GM12878 (cell line): Measurements from ENCODE around the gene TESPA1. TPM values are rescaled to one million over a fixed set of nuclear protein-coding genes. Genes with fewer than 3 reads are reported as not detected.

Experiments
- ATAC-seq: fragments of 200-7000 bp; cut with Tn5 transposase; 3 replicates; pipeline ENCODE4 v1.9.1; 2020; ENCODE audit warnings: mild to moderate bottlenecking, moderate library complexity
- BruUV-seq: library from RNA; stranded (reverse); fragments of 400-500 nt; replicated peaks from 2 replicates; lab custom pipeline; 2021; lab: Mats Ljungman, UMichigan
- CTCF ChIA-PET: fragments of 300-600 bp; sonication (Branson Sonifier 250); formaldehyde crosslinking; extraction: SDS; loops from one replicate; lab custom pipeline; 2021; ENCODE audit warnings: inconsistent platforms; lab: Yijun Ruan, JAX
- POLR2A ChIA-PET: fragments of 350-600 bp; formaldehyde crosslinking; extraction: SDS; loops from one replicate; lab custom pipeline; 2021; ENCODE audit warnings: inconsistent platforms; lab: Charles Lee
- RAD21 ChIA-PET: fragments of 300-600 bp; sonication (Branson Sonifier 250); formaldehyde crosslinking; loops from one replicate; lab custom pipeline; 2023; ENCODE audit warnings: antibody characterized with exemption; ENCODE audit not compliant: unreplicated experiment; lab: Charles Lee
- SMC1A ChIA-PET: fragments of 300-600 bp; sonication (Branson Sonifier 250); formaldehyde crosslinking; loops from one replicate; lab custom pipeline; 2023; ENCODE audit not compliant: unreplicated experiment, uncharacterized antibody; lab: Charles Lee
- DNase-seq: peaks from one replicate; pipeline ENCODE4 v3.0.0-alpha.2; 2011; ENCODE audit warnings: low read depth, low spot score
- FAIRE-seq: peaks from 3 replicates; lab custom pipeline; 2011; peaks lifted over from hg19 to GRCh38; lab: Jason Lieb, UNC
- H2AFZ ChIP-seq: 2 replicates; pipeline ENCODE4 v1.6.0; 2011; ENCODE audit warnings: low read depth, low read length, control low read depth; ENCODE audit not compliant: control insufficient read depth
- H3K27ac ChIP-seq: 2 replicates; pipeline ENCODE4 v1.5.1; 2011; ENCODE audit warnings: control low read depth; ENCODE audit not compliant: control insufficient read depth, insufficient read depth
- H3K27me3 ChIP-seq, 2 experiments: replicated peaks in 1 of 2; 2 replicates each; pipeline versions ENCODE4 v1.6.0 to v1.6.1; 2011; ENCODE audit warnings: low read length in 1 of 2; ENCODE audit not compliant: control insufficient read depth in 2 of 2, insufficient read depth in 2 of 2
- H3K36me3 ChIP-seq, 2 experiments: 2 replicates each; pipeline ENCODE4 v1.5.1; 2011; ENCODE audit warnings: low read length in 1 of 2; ENCODE audit not compliant: control insufficient read depth in 2 of 2, insufficient read depth in 2 of 2
- H3K4me1 ChIP-seq: 2 replicates; pipeline ENCODE4 v1.6.1; 2011; ENCODE audit warnings: mild to moderate bottlenecking, low read length, moderate library complexity, mixed read lengths; ENCODE audit not compliant: control insufficient read depth, insufficient read depth
- H3K4me2 ChIP-seq: 2 replicates; pipeline ENCODE4 v1.6.0; 2011; ENCODE audit warnings: control low read depth; ENCODE audit not compliant: control insufficient read depth, insufficient read depth
- H3K4me3 ChIP-seq: fragments of 200-600 bp; sonication (generic); 2 replicates; pipeline ENCODE4 v1.5.1; 2016
- H3K79me2 ChIP-seq: 2 replicates; pipeline ENCODE4 v1.6.0; 2011; ENCODE audit warnings: low read length; ENCODE audit not compliant: control insufficient read depth, insufficient read depth
- H3K9ac ChIP-seq: 2 replicates; pipeline ENCODE4 v1.8.0; 2011; ENCODE audit warnings: low read length, control low read depth, mixed read lengths; ENCODE audit not compliant: control insufficient read depth, insufficient read depth
- H3K9me3 ChIP-seq: replicated peaks from 3 replicates; pipeline ENCODE4 v1.5.1; 2011; ENCODE audit warnings: mild to moderate bottlenecking, low read length; ENCODE audit not compliant: control insufficient read depth, insufficient read depth
- H4K20me1 ChIP-seq: 2 replicates; pipeline ENCODE4 v1.6.0; 2011; ENCODE audit not compliant: control insufficient read depth, insufficient read depth
- BACH1 ChIP-seq: fragments of 450-650 bp; IDR thresholded peaks from 2 replicates; pipeline ENCODE4 v1.6.1; 2017; ENCODE audit warnings: mild to moderate bottlenecking, borderline replicate concordance
- ESRRA ChIP-seq: IDR thresholded peaks from 2 replicates; pipeline ENCODE4 v1.6.1; 2012; ENCODE audit warnings: mild to moderate bottlenecking, low read length, improper control_type of control experiment
- PAX8 ChIP-seq: fragments of 450-650 bp; IDR thresholded peaks from 2 replicates; pipeline ENCODE4 v1.6.1; 2017; ENCODE audit warnings: mild to moderate bottlenecking, moderate library complexity
- SREBF1 ChIP-seq: IDR thresholded peaks from 2 replicates; pipeline ENCODE4 v1.6.1; 2012; ENCODE audit warnings: mild to moderate bottlenecking, low read length
- TAF1 ChIP-seq: IDR thresholded peaks from 2 replicates; pipeline ENCODE4 v1.6.1; 2011; ENCODE audit warnings: mild to moderate bottlenecking, low read depth, low read length, borderline replicate concordance
- TBL1XR1 ChIP-seq: IDR thresholded peaks from 2 replicates; pipeline ENCODE4 v1.6.1; 2012; ENCODE audit warnings: low read depth, low read length, improper control_type of control experiment
- YY1 ChIP-seq: IDR thresholded peaks from 2 replicates; pipeline ENCODE4 v1.6.1; 2011; ENCODE audit warnings: low read depth, mild to moderate bottlenecking, low read length
- ZNF207 ChIP-seq: fragments of 450-650 bp; IDR thresholded peaks from 2 replicates; pipeline ENCODE4 v1.6.1; 2014; ENCODE audit warnings: antibody characterized with exemption, mild to moderate bottlenecking, borderline replicate concordance
- ZNF217 ChIP-seq: fragments of 450-650 bp; IDR thresholded peaks from 2 replicates; pipeline ENCODE4 v1.6.1; 2017; ENCODE audit warnings: antibody characterized with exemption, mild to moderate bottlenecking
- WGBS: methylation state at CpG from one replicate; pipeline ENCODE4 v1.1.6; 2016; ENCODE audit warnings: low lambda C conversion rate; ENCODE audit not compliant: insufficient replicate concordance, insufficient coverage; ENCODE audit errors: missing lambda C conversion rate; 5-methylcytosine and 5-hydroxymethylcytosine counted together
- in situ Hi-C: fragments of 300-500 bp; cut with MboI; formaldehyde crosslinking; loops from 9 replicates; pipeline ENCODE4 v1.14.3; 2018; ENCODE audit warnings: mixed read lengths
- intact Hi-C: fragments of 100-400 bp; cut with micrococcal nuclease; formaldehyde crosslinking; loops from one replicate; pipeline ENCODE4 v1.14.2; 2022; ENCODE audit not compliant: unreplicated experiment
- polyA plus RNA-seq, 11 experiments: library from polyadenylated mRNA; depleted of rRNA in 4 of 11; unstranded in 6 of 11; stranded (reverse) in 5 of 11; fragments of >200 nt; fragmentation: Nextera tagmentation in 4 of 11; fragmentation: Illumina TruSeq in 1 of 11; extraction: Ambion mirVana in 4 of 11; extraction: Trizol in 1 of 11; gene quantifications; 1 replicate in 1 of 11; 2 replicates in 10 of 11; pipeline versions ENCODE4 v1.2.1 to v1.2.3, GENCODE V29; 2011 to 2016; ENCODE audit warnings: inconsistent platforms in 2 of 11, missing spikeins in 2 of 11, low read depth in 1 of 11
- total RNA-seq, 4 experiments: library from RNA; depleted of rRNA in 3 of 4; stranded (reverse); fragments of >200 nt in 3 of 4; fragmentation: Illumina TruSeq in 1 of 4; extraction: Trizol in 1 of 4; gene quantifications; 2 replicates each; pipeline versions ENCODE4 v1.2.1 to v1.2.3, GENCODE V29; 2013 to 2021
- TF ChIP-seq, protein P1 (sequence below): IDR thresholded peaks from 2 replicates; pipeline ENCODE4 v1.6.1; 2011; ENCODE audit warnings: low read depth, mild to moderate bottlenecking, low read length, moderate library complexity, borderline replicate concordance; ENCODE audit errors: extremely low read depth
- TF ChIP-seq, protein P2 (sequence below): IDR thresholded peaks from 2 replicates; pipeline ENCODE4 v1.6.1; 2011; ENCODE audit warnings: borderline replicate concordance, low read depth, mild to moderate bottlenecking, moderate library complexity, mixed read lengths, low read length; ENCODE audit not compliant: insufficient read depth; ENCODE audit errors: extremely low read length
- TF ChIP-seq, protein P3 (sequence below): IDR thresholded peaks from 2 replicates; pipeline ENCODE4 v1.6.1; 2012; ENCODE audit warnings: low read depth, low read length, improper control_type of control experiment
- TF ChIP-seq, protein P4 (sequence below): fragments of 450-650 bp; IDR thresholded peaks from 2 replicates; pipeline ENCODE4 v1.6.1; 2017; ENCODE audit warnings: antibody characterized with exemption, mild to moderate bottlenecking, moderate library complexity
- TF ChIP-seq, protein P5 (sequence below): fragments of 150-350 bp; IDR thresholded peaks from 2 replicates; pipeline ENCODE4 v1.6.1; 2014; ENCODE audit warnings: mild to moderate bottlenecking, low read depth, low read length
- TF ChIP-seq, protein P6 (sequence below): IDR thresholded peaks from 2 replicates; pipeline ENCODE4 v1.6.1; 2011; ENCODE audit warnings: mild to moderate bottlenecking, low read depth, low read length, moderate library complexity; ENCODE audit not compliant: insufficient replicate concordance

TESPA1 gene
- total and polyA plus RNA-seq, 10 of the 15 experiments (the other 5 are each of a cell fraction or from before 2014, with no cell fraction given), result 13.8 to 56.2 (median 23.9) TPM

DNA sequence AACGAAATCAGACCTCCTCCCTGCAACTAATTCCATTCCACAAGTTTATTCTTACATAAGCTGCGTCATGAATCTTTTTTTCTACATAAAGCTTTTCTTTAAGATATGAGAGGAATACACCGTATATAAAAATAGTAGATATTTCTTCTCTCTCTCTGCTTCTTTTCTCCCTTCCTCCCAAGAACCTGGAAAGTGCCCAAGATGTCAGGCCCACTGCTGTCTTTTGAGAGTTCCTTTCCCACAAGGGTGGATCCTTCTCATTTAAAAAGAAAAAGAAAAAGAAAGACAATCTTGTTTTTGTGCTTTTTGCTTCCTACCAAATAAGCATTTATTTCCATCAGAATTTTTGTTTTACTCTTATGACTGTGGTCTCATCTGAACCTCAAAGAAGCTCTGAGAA, 11.0 kb downstream of the TESPA1 start:
- intact Hi-C loops, result no loop called here
- Histone ChIP-seq H4K20me1 (no peaks in the 10 kb centered on the region), H3K4me1 (no peaks in the 10 kb centered on the region), H2AFZ (no peak overlapping the region), H3K4me2 (no peak overlapping the region), H3K36me3 (peaks cover 0 to 5% of the 10 kb centered on the region in 2 experiments; a peak in 1 of 4 replicates), H3K79me2 (no peaks in the 10 kb centered on the region), H3K9me3 (no peaks in the 10 kb centered on the region), H3K4me3 (no peak overlapping the region), H3K27me3 (no peaks in the 10 kb centered on the region), H3K27ac (no peak overlapping the region), H3K9ac (no peak overlapping the region)
- BruUV-seq, result no TSS peak
- WGBS, result 95% methylated on average over 3 of the region's 3 CpGs
- no peak for DNase-seq
- FAIRE-seq, result no peak
- ChIA-PET POLR2A (no interaction called here), SMC1A (interaction anchor here (1.0 to 13.8 kb wide), 4 partner anchors 9 to 19 kb away, joined by 3 to 90 read pairs (median 12); no protein-coding TSS in a partner anchor), CTCF (interaction anchor here (0.8 to 6.6 kb wide), 8 partner anchors 10 to 99 kb away, joined by 3 to 30 read pairs (median 6); partner anchors contain the start of gene TESPA1), RAD21 (interaction anchor here (0.5 kb wide), 1 partner anchor 24 kb away, joined by 3 read pairs; no protein-coding TSS in a partner anchor)
- TF ChIP-seq PAX8 (no peak), BACH1 (no peak), SREBF1 (no peak), TBL1XR1 (no peak), TAF1 (no peak), ZNF207 (no peak), ESRRA (no peak), YY1 (no peak), ZNF217 (no peak)
- TF ChIP-seq, protein P1, sequence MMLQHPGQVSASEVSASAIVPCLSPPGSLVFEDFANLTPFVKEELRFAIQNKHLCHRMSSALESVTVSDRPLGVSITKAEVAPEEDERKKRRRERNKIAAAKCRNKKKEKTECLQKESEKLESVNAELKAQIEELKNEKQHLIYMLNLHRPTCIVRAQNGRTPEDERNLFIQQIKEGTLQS, result no peak
- TF ChIP-seq, protein P2, sequence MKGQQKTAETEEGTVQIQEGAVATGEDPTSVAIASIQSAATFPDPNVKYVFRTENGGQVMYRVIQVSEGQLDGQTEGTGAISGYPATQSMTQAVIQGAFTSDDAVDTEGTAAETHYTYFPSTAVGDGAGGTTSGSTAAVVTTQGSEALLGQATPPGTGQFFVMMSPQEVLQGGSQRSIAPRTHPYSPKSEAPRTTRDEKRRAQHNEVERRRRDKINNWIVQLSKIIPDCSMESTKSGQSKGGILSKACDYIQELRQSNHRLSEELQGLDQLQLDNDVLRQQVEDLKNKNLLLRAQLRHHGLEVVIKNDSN, result no peak
- TF ChIP-seq, protein P3, sequence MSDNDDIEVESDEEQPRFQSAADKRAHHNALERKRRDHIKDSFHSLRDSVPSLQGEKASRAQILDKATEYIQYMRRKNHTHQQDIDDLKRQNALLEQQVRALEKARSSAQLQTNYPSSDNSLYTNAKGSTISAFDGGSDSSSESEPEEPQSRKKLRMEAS, result no peak
- TF ChIP-seq, protein P4, sequence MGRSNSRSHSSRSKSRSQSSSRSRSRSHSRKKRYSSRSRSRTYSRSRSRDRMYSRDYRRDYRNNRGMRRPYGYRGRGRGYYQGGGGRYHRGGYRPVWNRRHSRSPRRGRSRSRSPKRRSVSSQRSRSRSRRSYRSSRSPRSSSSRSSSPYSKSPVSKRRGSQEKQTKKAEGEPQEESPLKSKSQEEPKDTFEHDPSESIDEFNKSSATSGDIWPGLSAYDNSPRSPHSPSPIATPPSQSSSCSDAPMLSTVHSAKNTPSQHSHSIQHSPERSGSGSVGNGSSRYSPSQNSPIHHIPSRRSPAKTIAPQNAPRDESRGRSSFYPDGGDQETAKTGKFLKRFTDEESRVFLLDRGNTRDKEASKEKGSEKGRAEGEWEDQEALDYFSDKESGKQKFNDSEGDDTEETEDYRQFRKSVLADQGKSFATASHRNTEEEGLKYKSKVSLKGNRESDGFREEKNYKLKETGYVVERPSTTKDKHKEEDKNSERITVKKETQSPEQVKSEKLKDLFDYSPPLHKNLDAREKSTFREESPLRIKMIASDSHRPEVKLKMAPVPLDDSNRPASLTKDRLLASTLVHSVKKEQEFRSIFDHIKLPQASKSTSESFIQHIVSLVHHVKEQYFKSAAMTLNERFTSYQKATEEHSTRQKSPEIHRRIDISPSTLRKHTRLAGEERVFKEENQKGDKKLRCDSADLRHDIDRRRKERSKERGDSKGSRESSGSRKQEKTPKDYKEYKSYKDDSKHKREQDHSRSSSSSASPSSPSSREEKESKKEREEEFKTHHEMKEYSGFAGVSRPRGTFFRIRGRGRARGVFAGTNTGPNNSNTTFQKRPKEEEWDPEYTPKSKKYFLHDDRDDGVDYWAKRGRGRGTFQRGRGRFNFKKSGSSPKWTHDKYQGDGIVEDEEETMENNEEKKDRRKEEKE, result no peak
- TF ChIP-seq, protein P5, sequence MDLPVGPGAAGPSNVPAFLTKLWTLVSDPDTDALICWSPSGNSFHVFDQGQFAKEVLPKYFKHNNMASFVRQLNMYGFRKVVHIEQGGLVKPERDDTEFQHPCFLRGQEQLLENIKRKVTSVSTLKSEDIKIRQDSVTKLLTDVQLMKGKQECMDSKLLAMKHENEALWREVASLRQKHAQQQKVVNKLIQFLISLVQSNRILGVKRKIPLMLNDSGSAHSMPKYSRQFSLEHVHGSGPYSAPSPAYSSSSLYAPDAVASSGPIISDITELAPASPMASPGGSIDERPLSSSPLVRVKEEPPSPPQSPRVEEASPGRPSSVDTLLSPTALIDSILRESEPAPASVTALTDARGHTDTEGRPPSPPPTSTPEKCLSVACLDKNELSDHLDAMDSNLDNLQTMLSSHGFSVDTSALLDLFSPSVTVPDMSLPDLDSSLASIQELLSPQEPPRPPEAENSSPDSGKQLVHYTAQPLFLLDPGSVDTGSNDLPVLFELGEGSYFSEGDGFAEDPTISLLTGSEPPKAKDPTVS, result no peak
- TF ChIP-seq, protein P6, sequence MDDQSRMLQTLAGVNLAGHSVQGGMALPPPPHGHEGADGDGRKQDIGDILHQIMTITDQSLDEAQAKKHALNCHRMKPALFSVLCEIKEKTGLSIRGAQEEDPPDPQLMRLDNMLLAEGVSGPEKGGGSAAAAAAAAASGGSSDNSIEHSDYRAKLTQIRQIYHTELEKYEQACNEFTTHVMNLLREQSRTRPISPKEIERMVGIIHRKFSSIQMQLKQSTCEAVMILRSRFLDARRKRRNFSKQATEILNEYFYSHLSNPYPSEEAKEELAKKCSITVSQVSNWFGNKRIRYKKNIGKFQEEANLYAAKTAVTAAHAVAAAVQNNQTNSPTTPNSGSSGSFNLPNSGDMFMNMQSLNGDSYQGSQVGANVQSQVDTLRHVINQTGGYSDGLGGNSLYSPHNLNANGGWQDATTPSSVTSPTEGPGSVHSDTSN, result no peak
- no peak for ATAC-seq
- in situ Hi-C loops, result no loop called here
